ENCODE measurements around the gene PLEKHH1.

DNA sequence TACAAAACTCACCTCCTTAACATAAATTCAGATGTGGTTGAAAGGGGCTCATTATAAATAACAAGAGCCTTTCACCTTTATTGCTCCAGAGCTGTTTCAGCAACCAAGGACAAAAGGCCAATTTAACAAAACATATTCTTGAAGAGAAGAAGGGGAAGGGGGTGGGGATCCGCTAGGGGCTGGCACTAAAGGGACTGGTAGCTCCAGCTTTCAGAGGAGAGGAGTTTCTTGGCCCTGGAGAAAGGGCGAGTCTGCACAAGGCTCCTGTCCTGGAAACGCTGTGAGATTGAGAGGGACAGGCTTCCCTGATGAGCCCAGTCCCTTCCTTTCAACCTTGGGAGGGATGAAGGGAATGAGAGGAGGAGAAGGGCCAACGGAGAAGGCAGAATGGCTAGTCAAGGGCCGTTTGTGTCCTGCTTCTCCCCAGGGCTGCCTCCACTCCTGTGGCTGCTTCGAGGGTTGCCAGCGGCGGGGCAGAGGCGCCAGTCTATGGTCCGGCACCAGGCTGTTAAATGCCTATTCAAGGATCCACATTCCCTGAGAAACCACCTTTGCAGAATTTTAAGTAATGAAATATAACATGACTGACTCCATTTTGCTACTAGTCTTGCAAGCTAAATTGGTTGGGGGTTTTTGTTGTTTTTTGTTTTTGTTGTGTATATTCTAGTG, 76.7 kb downstream of the PLEKHH1 start:
- TF ChIP-seq ZNF549 (tag by site-specific recombination; IDR thresholded peaks at IDR 0.05) (no peak), YY1 (tag by site-specific recombination; IDR thresholded peaks at IDR 0.05) (no peak), ZNF350 (tag by site-specific recombination; IDR thresholded peaks at IDR 0.05) (no peak), SCRT1 (tag by site-specific recombination; IDR thresholded peaks at IDR 0.05; ENCODE audit: borderline replicate concordance) (no peak), ZNF48 (tag by site-specific recombination; IDR thresholded peaks at IDR 0.05) (no peak), ZNF19 (tag by site-specific recombination; IDR thresholded peaks at IDR 0.05; ENCODE audit: low read depth) (no peak), ZBTB20 (tag by site-specific recombination; IDR thresholded peaks at IDR 0.05) (no peak), KLF16 (tag by site-specific recombination; IDR thresholded peaks at IDR 0.05) (no peak), ZNF214 (tag by site-specific recombination; IDR thresholded peaks at IDR 0.05; ENCODE audit: borderline replicate concordance) (no peak)
- TF ChIP-seq, protein P1, sequence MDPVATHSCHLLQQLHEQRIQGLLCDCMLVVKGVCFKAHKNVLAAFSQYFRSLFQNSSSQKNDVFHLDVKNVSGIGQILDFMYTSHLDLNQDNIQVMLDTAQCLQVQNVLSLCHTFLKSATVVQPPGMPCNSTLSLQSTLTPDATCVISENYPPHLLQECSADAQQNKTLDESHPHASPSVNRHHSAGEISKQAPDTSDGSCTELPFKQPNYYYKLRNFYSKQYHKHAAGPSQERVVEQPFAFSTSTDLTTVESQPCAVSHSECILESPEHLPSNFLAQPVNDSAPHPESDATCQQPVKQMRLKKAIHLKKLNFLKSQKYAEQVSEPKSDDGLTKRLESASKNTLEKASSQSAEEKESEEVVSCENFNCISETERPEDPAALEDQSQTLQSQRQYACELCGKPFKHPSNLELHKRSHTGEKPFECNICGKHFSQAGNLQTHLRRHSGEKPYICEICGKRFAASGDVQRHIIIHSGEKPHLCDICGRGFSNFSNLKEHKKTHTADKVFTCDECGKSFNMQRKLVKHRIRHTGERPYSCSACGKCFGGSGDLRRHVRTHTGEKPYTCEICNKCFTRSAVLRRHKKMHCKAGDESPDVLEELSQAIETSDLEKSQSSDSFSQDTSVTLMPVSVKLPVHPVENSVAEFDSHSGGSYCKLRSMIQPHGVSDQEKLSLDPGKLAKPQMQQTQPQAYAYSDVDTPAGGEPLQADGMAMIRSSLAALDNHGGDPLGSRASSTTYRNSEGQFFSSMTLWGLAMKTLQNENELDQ (tag by site-specific recombination; IDR thresholded peaks at IDR 0.05; ENCODE audit: low read depth) = no peak
- TF ChIP-seq, protein P2, sequence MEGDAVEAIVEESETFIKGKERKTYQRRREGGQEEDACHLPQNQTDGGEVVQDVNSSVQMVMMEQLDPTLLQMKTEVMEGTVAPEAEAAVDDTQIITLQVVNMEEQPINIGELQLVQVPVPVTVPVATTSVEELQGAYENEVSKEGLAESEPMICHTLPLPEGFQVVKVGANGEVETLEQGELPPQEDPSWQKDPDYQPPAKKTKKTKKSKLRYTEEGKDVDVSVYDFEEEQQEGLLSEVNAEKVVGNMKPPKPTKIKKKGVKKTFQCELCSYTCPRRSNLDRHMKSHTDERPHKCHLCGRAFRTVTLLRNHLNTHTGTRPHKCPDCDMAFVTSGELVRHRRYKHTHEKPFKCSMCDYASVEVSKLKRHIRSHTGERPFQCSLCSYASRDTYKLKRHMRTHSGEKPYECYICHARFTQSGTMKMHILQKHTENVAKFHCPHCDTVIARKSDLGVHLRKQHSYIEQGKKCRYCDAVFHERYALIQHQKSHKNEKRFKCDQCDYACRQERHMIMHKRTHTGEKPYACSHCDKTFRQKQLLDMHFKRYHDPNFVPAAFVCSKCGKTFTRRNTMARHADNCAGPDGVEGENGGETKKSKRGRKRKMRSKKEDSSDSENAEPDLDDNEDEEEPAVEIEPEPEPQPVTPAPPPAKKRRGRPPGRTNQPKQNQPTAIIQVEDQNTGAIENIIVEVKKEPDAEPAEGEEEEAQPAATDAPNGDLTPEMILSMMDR (tag by site-specific recombination; IDR thresholded peaks at IDR 0.05) = no peak
- TF ChIP-seq, protein P3, sequence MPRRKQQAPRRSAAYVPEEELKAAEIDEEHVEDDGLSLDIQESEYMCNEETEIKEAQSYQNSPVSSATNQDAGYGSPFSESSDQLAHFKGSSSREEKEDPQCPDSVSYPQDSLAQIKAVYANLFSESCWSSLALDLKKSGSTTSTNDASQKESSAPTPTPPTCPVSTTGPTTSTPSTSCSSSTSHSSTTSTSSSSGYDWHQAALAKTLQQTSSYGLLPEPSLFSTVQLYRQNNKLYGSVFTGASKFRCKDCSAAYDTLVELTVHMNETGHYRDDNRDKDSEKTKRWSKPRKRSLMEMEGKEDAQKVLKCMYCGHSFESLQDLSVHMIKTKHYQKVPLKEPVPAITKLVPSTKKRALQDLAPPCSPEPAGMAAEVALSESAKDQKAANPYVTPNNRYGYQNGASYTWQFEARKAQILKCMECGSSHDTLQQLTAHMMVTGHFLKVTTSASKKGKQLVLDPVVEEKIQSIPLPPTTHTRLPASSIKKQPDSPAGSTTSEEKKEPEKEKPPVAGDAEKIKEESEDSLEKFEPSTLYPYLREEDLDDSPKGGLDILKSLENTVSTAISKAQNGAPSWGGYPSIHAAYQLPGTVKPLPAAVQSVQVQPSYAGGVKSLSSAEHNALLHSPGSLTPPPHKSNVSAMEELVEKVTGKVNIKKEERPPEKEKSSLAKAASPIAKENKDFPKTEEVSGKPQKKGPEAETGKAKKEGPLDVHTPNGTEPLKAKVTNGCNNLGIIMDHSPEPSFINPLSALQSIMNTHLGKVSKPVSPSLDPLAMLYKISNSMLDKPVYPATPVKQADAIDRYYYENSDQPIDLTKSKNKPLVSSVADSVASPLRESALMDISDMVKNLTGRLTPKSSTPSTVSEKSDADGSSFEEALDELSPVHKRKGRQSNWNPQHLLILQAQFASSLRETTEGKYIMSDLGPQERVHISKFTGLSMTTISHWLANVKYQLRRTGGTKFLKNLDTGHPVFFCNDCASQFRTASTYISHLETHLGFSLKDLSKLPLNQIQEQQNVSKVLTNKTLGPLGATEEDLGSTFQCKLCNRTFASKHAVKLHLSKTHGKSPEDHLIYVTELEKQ (tag by site-specific recombination; IDR thresholded peaks at IDR 0.05; ENCODE audit: borderline replicate concordance) = no peak
